Glomerular endothelial cell (primary cell): ENCODE data around the gene CLMN. TPM values are rescaled to one million over a fixed set of nuclear protein-coding genes. Genes with fewer than 3 reads are reported as not detected.
"Not testable (repeated sequence)": the region's sequence is repeated elsewhere in the genome, so short reads cannot be mapped to it uniquely, and the experiment has no call there.

ENCODE experiments used
- DNase-seq: peaks from one replicate; pipeline ENCODE4 v3.0.0-alpha.2; 2011; ENCODE audit warnings: low read depth, low spot score; ENCODE audit errors: extremely low read depth
- total RNA-seq: library from RNA; depleted of rRNA; stranded (reverse); fragments of >200 nt; gene quantifications from 2 replicates; pipeline ENCODE4 v1.2.3, GENCODE V29; 2015

The CLMN gene
- total RNA-seq, 1 donor from 2014 or later = 2.6 TPM

DNA sequence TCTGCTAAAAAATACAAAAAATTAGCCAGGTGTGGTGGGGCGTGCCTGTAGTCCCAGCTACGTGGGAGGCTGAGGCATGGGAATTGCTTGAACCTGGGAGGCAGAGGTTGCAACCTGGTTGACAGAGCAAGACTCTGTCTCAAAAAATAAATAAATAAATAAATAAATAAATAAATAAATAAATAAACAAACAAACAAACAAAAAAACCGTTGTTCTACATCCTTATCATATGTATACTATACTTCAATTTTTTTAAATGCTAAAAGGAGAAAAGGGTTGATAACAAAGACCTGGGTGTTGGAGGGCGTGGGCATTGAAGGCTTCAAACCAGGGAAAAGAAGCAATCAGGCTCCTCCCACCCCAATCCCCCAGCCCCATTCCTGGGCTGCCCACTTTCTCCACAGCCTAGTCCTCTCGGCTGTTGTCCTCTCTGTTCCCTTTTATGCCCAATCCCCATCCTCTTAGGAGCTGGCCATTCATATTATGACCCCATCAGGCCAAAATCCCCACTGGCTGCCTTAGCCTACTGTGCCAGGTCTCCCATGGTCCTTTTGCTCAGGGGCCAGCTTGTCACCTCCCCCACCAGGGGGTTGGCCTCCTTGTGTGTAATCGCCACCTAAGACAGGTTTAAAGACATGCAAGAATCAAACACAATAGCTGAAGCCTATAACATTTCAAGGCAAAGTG lies 30.2 kb downstream of the CLMN start:
- no peak for DNase-seq

DNA sequence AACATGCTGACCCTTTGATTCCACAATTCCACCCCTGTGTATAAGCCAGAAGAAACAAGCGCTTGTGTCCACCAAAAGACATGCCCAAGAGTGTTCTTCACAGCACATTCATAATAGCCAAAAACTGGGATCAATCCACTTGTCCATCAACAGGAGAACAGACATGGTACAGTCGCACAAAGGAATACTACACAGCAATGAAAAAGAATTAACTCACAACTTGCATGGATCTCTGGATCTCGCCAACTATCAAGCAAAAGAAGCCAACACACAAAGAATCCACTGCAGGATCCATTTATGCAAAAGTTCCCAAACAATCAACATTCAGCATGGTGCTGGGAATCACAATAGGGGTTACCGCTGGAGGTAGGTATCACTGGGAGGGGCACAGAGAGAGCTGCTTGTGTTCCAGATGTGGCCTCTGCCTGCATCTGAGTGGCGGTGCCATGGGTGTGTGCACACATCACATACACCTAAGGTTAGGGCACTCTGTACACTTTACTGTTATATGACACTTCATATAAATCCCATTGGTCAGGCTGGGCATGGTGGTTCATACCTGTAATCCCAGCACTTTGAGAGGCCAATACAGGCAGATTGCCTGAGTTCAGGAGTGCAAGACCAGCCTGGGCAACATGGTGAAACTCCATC lies 30.9 kb downstream of the CLMN start:
- DNase-seq = no peak

DNA sequence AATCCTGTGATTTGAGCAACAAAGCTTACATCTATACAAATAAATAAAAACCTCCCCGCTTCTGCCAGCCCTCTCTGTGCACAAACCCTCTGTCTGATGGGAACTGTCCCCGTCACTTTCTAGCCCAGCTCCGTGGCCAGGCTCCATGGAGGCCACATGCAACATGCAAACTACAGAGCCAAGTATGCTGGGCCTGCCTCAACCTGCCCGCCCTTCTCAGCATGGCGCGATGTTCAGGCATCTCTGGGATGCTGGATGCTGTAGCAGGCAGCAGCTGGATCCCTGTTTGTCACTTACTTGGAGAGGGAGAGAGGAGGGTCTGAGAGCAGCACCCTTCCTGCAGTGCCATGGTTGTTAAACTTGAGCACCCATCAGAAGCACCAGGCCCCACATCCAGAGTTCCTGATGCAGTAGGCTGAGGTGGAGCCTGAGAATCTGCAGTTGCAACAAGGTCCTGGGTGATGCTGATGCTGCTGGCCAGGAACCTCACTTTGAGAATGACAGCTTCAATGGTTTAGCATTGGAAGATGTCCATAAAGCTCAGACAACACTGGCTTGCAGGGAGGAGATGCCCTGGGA lies 32.4 kb downstream of the CLMN start:
- no peak for DNase-seq

DNA sequence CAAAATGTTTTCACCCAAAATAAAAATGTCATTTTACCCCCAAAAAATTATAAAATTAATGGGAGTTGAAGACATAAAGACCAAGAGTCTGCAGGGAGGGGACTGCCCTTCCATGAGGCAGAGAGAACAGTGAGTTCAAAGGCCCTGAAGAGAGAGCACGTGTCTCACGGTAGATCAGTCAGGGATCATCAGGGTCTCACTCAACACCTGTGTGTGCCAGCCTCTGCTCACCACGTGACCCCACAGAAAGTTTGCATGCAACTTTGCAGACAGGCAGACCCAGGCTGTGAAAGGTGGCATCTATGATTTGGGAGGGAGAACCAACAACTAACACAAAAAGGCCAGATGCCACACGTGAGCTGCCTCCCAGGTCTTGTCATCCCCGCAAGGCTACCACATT lies 33.1 kb downstream of the CLMN start:
- no peak for DNase-seq

DNA sequence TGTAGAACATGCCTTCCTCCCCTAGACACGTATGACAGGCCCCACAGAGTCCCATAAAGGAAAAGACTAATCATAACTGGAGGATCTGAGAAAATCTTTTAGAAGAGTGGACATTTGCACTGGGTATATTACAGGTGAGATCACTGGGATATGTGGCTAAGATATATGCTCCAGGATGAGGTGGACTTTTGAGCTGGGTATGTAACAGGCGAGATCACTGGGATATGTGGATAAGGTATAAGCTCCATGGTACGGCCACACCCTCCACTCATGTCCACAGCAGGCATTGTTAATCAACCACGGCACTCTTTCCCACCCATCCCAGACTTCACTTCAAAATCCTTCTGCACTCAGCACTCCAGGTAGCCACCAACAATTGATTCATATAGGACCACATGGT lies 34.1 kb downstream of the CLMN start:
- no peak for DNase-seq

DNA sequence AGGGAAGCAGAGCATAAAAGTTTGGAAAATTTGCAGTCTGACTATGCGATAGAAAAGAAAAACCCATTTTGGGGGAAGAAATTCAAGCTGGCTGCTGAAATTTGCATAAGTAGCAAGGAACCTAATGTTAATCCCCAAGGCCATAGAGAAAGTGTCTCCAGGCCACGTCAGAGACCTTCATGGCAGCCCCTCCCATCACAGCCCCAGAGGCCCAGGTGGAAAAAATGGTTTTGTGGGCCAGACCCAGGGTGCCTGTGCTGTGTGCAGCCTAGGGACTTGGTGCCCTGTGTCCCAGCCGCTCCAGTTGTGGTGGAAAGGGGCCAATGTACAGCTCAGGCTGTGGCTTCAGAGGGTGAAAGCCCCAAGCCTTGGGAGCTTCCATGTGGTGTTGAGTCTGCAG lies 35.9 kb downstream of the CLMN start:
- DNase-seq = not testable (repeated sequence)

DNA sequence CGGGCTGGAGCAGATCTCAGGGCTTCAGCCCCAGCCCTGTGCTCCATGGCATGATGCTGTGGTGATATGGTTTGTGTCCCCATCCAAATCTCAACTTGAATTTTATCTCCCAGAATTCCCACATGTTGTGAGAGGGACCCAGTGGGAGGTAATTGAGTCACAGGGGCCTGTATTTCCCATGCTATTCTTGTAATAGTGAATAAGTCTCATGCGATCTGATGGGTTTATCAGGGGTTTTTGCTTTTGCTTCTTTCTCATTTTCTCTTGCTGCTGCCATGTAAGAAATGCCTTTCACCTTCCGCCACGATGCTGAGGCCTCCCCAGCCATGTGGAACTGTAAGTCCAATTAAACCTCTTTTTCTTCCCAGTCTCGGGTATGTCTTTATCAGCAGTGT lies 36.7 kb downstream of the CLMN start:
- not testable (repeated sequence) for DNase-seq

DNA sequence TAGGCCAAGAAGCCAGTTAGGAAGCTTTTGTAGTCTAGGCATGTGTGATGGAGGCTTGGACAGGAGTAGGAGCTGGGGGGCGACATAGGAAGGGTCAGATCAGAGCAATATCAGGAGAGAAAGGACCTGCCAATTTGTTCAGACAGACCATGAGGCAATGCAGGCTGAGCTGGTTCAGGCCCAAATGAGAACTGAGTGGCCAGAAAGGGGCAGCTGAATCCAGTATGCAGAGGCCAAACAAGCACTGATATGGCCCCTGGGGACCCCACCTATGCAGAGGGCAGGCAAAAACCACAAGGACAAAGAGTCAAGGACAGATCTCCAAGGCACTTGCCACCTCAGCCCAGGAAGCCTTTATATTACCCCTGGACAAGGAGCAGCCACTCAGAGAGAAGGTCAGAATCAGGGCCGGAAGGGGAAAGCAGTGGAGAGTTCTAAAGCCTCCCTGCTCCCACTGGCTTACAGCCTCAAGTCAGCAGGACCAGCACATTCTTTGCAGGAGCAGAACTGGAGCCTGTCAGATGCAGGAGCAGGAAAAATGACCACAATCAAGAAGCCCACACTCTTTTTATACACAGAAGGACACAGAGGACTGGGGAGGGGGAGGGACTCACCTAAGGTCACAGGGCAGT lies 37.2 kb downstream of the CLMN start:
- no peak for DNase-seq

DNA sequence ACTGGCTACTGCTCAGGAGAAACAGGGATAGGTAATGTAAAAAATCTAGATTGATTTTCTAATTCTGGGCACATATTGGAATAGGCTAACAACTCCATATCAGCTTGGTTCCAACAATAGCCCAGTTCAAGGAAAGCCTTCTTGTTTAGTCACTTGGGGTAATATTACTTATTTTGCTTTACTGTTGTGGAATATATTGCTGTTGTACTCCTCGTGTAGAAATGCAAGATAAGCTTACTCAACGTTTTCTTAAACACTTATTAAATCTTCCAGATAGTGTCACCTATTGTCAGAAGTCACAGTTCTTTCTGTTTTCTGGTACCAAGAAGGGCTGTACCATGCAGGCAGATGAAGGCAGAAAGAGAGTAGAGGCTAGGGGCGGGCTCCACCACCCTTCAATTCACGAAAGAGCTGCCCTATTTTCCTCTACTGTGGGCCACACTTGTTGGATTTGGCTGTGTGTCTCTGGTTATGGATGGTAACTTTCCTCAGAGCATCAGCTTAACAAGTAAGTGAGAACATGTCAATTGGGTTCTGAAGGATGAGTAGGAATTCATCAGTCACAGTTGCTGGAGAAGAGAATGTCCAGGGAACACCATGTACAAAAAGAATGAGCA lies 38.0 kb downstream of the CLMN start:
- DNase-seq = no peak

DNA sequence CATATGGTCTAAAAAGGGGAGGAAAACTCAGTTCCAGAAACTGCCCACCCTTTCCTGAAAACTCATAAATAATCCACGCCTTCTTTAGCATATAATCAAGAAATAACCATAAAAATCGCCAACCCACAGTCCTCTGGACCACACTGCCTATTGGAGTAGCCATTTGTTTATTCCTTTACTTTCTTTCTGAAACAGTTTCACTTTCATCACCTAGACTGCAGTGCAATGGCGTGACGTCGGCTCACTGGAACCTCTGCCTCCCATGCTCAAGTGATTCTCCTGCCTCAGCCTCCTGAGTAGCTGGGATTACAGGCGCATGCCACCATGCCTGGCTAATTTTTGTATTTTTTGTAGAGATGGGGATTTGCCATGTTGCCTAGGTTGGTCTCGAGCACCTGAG lies 44.2 kb downstream of the CLMN start:
- DNase-seq = no peak

DNA sequence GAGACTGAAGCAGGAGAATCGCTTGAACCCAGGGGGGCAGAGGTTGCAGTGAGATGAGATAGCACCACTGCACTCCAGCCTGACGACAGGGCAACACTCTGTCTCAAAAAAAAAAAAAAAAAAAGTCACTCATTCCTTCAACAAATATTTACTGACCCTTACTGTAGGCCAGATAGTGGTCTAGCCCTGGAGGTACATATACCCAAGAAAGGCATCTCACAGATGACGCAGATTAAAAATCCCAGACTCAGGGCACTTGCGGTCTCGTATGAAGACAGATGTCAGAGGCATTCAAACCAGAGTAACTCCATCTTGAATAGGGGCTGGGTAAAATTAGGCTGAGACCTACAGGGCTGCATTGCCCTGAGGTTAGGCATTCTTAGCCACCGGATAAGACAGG lies 44.8 kb downstream of the CLMN start:
- DNase-seq = no peak

DNA sequence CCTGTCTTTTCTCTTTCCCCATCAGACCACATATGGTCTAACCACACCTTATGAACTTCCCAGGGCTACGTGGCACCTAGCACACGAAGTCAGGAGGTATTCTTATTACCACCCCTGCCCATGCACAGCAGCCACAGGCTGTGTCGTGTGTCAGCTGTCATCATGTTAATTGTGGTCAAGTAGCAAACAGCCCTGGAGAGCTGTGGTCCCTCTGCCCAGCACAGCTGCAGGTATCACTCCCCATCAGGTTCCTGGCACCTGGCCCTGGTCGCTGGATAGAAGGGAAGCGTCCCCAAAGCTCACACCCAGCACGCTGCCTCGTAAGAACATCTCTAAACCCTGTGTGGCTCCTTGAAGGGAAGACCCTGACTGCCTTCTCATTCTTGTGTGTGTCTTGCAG lies 45.4 kb downstream of the CLMN start:
- no peak for DNase-seq

DNA sequence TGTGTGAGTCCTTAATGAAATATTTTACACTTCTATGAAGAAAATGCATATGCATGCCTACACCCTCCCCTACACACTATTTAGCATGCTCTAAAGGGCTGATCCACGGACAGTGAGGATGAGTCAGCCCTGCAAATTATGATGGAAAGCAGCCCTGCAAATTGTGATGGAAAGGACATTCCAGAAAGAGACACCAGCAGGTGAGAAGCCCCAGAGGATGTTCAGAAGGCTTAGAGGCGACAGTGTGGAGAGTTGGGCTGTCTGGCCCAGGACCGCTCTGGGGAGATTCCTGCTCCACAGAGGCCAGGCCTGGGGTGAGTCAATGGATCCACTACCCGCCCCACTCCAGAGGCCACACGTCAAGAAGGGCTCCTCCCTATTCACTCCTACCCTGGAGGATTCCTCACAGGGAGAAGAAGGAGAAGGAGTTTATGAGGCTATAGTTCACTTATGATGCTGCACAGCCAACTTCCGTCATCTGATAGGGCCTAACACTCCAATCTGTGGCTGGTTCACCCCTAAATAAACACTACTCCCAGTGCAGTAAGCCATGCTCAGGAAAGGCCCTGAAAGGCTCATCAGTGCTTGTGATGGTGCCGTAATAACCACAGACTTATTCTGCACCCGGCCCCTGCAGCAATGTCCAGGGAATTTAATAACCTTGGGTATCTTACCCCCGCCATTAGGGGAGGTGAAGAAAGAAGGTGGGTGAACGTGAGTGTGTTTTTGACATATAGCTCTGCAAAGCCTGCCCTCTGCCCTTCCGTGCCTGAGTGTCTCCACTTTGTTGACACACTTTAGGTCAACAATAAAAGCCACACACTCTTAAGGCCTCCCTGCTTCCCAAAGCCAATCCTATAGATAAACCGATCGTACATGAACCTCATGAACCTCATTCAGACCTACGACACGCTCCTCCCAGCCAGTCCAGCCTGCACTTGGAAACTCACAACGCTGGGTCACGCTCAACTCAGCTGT lies 46.4 kb downstream of the CLMN start:
- DNase-seq = no peak

DNA sequence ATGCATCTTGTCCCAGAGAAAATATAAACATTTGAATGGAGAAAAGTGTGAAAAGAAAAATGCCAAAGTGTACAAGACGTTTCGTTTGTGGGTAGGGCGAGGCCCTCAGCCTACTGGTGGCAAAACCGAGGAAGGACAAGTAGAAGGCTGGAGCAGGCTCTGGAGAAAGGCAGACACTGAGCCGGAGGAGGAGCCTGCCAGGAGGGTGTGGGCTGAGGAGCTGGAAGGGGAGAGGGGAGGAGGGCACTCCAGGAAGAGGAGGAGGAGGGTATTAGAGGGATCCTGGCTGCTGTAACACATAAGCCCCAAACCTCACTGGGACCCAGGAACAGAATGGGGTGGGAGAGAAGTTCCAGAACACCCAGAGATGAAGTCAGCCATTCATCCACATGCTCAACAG lies 47.7 kb downstream of the CLMN start:
- DNase-seq = no peak

DNA sequence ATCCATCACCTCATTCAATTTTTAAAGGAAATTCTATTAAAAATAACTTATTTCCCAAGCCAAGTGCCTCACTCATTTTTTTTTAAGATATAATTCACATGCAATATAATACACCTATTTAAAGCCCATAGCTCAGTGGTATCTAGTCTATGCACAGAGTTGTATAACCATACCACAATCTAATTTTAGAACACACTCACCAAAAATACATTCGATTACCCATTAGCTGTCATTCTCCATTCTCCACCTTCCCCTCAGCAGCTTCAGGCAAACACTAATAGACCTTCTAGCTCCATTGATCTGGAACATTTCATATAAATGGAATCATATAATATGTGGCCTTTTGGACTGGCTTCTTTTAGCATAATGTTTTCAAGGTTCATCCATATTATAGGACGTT lies 49.5 kb downstream of the CLMN start:
- DNase-seq = no peak

DNA sequence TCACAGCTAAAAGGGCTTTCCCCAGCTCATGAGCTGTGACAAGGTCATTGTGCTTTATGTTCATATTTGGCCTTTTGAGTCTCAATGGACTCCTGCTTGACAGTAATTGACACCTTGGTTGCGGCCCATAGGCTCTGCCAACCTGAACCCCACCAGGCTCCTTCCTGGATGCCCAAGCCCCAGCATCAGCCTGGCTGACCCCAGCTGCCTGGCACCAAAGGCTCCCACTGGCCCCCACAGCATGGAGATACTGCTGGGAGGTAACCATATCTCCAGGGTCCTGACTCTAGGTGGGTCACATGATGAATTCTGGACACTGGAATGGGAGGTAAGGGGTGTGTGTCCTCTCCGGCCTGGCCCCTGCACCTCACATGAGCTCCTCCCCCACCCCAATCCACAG lies 50.2 kb downstream of the CLMN start:
- DNase-seq = no peak

DNA sequence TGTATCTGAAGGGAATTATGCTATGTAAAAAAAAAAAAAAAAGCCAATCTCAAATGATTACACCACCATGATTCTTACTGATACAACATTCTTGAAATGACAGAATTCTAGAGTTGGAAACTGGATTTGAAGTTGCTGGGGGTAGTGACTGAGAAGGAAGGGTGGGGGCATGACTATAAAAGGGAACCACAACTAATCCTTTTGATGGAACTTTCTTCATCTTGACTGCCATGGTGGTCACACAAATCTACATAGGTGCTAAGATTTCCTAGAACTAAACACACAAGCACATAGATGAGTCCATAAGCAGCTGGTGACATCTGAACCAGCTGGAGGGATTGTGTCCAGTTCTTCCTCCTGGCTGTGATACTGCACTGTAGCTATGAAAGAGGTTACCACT lies 51.4 kb downstream of the CLMN start:
- DNase-seq = no peak

DNA sequence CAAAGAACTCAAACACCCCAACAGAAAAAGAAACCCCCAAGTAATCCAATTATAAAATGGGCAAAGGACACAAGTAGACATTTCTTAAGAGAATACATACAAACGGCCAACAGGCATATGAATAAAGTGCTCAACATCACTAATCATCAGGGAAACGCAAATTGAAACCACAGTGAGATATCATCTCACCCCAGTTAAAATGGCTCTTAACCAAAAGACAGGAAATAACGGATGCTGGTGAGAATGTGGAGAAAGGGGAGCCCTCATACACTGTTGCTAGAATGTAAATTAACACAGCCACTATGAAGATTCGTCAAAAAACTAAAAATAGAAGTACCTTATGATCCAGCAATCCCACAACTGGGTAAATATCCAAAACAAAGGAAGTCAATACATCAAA lies 52.4 kb downstream of the CLMN start:
- DNase-seq = no peak

DNA sequence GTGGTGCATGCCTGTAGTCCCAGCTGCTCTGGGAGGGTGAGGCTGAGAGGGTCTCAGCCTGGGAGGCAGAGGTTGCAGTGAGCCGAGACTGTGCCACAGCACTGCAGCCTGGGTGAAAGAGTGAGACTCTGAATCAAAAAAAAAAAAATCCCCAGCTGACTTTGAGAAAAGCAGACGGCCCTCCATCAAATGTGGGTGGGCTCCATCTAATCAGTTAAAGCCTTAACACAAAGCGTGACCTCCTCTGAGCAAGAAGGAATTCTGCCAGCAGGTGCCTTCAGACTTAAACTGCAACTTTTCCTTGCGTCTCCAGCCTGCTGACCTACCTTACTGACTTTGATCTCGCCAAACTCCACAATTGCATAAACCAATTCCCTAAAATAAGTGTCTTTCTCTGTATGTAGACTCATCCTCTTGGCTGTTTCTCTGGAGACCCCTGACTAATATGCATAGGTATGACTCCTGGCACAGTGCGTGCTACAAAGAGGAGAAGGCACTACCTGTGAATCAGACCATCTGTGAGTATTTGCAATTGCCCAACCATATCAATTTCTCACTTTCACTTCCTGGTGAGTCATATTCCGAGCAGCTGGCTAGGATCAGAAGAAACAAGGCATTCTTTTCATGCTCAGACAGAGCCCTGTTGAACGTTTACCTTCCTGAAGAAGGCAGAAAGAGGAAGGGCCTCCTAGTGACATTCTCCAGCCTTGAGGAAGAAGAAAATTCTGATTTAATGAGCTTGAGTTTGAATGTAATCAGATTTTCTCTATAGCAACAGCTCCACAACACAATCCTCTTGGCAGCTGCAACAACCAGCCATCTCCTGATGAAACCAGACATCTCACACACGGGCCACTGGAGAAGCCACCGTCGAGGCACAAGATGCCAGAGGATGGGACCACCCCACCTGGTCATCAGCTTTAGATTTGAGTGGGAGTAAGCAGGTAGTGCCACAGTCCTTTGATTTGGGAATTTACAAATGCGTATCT lies 54.3 kb downstream of the CLMN start:
- peak; percentile 96 for DNase-seq
